DOHH2 (cell line): ENCODE results near the gene PKIB.
"Not testable (repeated sequence)": the region's sequence is repeated elsewhere in the genome, so short reads cannot be mapped to it uniquely, and the experiment has no call there.

Source experiments
- H3F3A ChIP-seq: fragments of 200-600 bp; sonication (generic), shearing (Covaris generic); 2 replicates; pipeline ENCODE4 v1.6.0; 2016; ENCODE audit warnings: antibody characterized with exemption, mild to moderate bottlenecking; ENCODE audit not compliant: control insufficient read depth, insufficient read depth
- H3K27ac ChIP-seq: fragments of 200-600 bp; sonication (generic); 2 replicates; pipeline ENCODE4 v1.5.1; 2014; ENCODE audit warnings: low read depth, mild to moderate bottlenecking, low read length, moderate library complexity
- H3K27me3 ChIP-seq: fragments of 200-600 bp; sonication (generic); 2 replicates; pipeline ENCODE4 v1.6.1; 2014; ENCODE audit warnings: mild to moderate bottlenecking, low read length, mixed read lengths; ENCODE audit not compliant: control insufficient read depth
- H3K36me3 ChIP-seq: fragments of 200-600 bp; sonication (generic); 2 replicates; pipeline ENCODE4 v1.6.1; 2014; ENCODE audit warnings: mild to moderate bottlenecking, low read length, moderate library complexity, mixed read lengths; ENCODE audit not compliant: control insufficient read depth
- H3K4me1 ChIP-seq: fragments of 200-600 bp; sonication (generic); 2 replicates; pipeline ENCODE4 v1.6.1; 2014; ENCODE audit warnings: mild to moderate bottlenecking, low read length, mixed read lengths; ENCODE audit not compliant: control insufficient read depth
- H3K4me2 ChIP-seq: fragments of 200-600 bp; sonication (generic); 2 replicates; pipeline ENCODE4 v1.6.0; 2014; ENCODE audit warnings: mild to moderate bottlenecking, low read length, moderate library complexity
- H3K4me3 ChIP-seq: fragments of 200-600 bp; sonication (generic); 2 replicates; pipeline ENCODE4 v1.5.1; 2014; ENCODE audit warnings: mild to moderate bottlenecking, low read length, mixed read lengths
- H3K79me2 ChIP-seq: fragments of 200-600 bp; sonication (generic); 2 replicates; pipeline ENCODE4 v1.6.1; 2014; ENCODE audit warnings: mild to moderate bottlenecking, low read length, mixed read lengths; ENCODE audit not compliant: control insufficient read depth
- H3K9me2 ChIP-seq: fragments of 200-600 bp; sonication (generic); replicated peaks from 2 replicates; pipeline ENCODE4 v1.6.1; 2014; ENCODE audit warnings: mild to moderate bottlenecking, low read length, mixed read lengths; ENCODE audit not compliant: control insufficient read depth
- H3K9me3 ChIP-seq: fragments of 200-600 bp; sonication (generic); 2 replicates; pipeline ENCODE4 v1.6.1; 2014; ENCODE audit warnings: antibody characterized with exemption, low read length, mixed read lengths; ENCODE audit not compliant: control insufficient read depth, insufficient read depth
- H4K20me1 ChIP-seq: fragments of 200-600 bp; sonication (generic); 2 replicates; pipeline ENCODE4 v1.6.0; 2014; ENCODE audit warnings: low read depth, mild to moderate bottlenecking, antibody characterized with exemption, low read length, moderate library complexity; ENCODE audit not compliant: control insufficient read depth, insufficient read depth
- EZH2phosphoT487 ChIP-seq: fragments of 200-600 bp; sonication (generic); IDR thresholded peaks from 2 replicates; pipeline ENCODE4 v1.6.1; 2017; ENCODE audit warnings: borderline replicate concordance, mild to moderate bottlenecking, antibody characterized with exemption, low read length, moderate library complexity, mixed read lengths
- TF ChIP-seq, protein P1 (sequence below): fragments of 200-600 bp; sonication (generic); IDR thresholded peaks from one replicate; pipeline ENCODE4 v1.5.1; 2014; ENCODE audit warnings: antibody characterized with exemption, mild to moderate bottlenecking, low read depth, low read length; ENCODE audit not compliant: poor library complexity, severe bottlenecking

Gene PKIB

DNA sequence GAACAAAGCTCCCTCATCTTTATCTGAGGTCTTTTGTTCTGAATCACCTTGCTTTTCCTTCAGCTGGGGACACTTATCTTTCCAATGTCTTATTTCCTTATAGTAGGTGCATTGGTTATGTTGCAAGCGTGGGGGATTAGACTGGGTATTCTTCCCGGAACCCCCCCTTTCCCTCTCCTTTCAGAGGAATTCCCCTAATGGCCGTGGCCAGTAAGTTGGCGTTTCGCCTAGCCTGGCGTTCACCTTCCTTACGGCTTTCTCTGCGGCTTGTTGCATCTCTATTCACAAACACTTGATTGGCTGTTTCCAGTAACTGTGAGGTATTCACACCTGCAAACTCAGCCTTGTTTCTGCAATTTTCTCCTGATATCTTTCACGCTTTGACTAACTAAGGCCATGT lies 136.5 kb downstream of the PKIB start:
- Histone ChIP-seq H3K4me1 (no peaks in the 10 kb centered on the region), H3K27ac (no peak overlapping the region), H4K20me1 (no peaks in the 10 kb centered on the region), H3K36me3 (no peaks in the 10 kb centered on the region), H3F3A (no peaks in the 10 kb centered on the region), H3K4me3 (no peak overlapping the region), H3K9me2 (no peaks in the 10 kb centered on the region), H3K27me3 (no peaks in the 10 kb centered on the region), H3K79me2 (no peaks in the 10 kb centered on the region), H3K9me3 (no peaks in the 10 kb centered on the region), H3K4me2 (no peak overlapping the region)
- TF ChIP-seq, protein P1, sequence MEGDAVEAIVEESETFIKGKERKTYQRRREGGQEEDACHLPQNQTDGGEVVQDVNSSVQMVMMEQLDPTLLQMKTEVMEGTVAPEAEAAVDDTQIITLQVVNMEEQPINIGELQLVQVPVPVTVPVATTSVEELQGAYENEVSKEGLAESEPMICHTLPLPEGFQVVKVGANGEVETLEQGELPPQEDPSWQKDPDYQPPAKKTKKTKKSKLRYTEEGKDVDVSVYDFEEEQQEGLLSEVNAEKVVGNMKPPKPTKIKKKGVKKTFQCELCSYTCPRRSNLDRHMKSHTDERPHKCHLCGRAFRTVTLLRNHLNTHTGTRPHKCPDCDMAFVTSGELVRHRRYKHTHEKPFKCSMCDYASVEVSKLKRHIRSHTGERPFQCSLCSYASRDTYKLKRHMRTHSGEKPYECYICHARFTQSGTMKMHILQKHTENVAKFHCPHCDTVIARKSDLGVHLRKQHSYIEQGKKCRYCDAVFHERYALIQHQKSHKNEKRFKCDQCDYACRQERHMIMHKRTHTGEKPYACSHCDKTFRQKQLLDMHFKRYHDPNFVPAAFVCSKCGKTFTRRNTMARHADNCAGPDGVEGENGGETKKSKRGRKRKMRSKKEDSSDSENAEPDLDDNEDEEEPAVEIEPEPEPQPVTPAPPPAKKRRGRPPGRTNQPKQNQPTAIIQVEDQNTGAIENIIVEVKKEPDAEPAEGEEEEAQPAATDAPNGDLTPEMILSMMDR, result no peak
- TF ChIP-seq EZH2phosphoT487, result no peak

DNA sequence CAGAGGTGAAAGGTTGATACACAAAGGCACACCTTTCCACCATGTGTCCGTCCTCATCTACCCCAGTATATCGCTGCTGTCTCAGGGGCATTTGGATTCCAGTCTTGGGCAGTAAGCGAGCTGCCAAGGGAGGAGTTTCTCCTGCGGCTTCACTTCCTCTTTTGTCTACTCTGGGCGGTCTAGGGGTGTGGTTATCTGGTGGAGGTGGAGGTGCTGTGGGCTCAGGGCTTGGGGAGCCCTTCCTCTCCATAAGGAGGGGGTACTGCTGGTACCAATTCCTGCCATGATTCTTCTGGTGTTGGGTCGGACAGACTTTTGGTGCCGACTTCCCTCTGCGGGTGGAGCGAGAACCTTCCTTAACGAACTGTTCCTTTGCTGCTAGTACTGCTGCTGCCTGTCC lies 137.4 kb downstream of the PKIB start:
- Histone ChIP-seq H3K9me3 (no peaks in the 10 kb centered on the region), H3K4me2 (no peak overlapping the region), H3K4me3 (no peak overlapping the region), H3K9me2 (no peaks in the 10 kb centered on the region), H3K79me2 (no peaks in the 10 kb centered on the region), H3K4me1 (no peaks in the 10 kb centered on the region), H3K27me3 (no peaks in the 10 kb centered on the region), H3K27ac (no peak overlapping the region), H3F3A (no peaks in the 10 kb centered on the region), H3K36me3 (no peaks in the 10 kb centered on the region), H4K20me1 (no peaks in the 10 kb centered on the region)
- TF ChIP-seq, protein P1, result no peak
- TF ChIP-seq EZH2phosphoT487, result no peak

DNA sequence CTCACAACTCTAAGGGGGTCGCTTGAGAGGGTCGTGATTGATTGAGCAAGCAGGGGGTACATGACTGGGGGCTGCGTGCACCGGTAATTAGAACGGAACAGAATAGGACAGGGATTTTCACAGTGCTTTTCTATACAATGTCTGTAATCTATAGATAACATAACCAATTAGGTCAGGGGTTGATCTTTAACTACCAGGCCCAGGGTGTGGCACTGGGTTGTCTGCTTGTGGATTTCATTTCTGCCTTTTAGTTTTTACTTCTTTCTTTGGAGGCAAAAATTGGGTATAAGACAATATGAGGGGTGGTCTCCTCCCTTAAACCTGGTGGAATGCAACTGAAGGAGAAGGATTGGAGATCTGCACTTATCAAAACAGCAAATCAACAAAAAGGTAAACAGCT lies 138.7 kb downstream of the PKIB start:
- H3K9me3 ChIP-seq, H3K79me2 ChIP-seq, H4K20me1 ChIP-seq, H3K4me1 ChIP-seq, H3K4me3 ChIP-seq, H3K27ac ChIP-seq, H3K4me2 ChIP-seq, H3K27me3 ChIP-seq, H3K9me2 ChIP-seq, H3K36me3 ChIP-seq, H3F3A ChIP-seq: not testable (repeated sequence)

DNA sequence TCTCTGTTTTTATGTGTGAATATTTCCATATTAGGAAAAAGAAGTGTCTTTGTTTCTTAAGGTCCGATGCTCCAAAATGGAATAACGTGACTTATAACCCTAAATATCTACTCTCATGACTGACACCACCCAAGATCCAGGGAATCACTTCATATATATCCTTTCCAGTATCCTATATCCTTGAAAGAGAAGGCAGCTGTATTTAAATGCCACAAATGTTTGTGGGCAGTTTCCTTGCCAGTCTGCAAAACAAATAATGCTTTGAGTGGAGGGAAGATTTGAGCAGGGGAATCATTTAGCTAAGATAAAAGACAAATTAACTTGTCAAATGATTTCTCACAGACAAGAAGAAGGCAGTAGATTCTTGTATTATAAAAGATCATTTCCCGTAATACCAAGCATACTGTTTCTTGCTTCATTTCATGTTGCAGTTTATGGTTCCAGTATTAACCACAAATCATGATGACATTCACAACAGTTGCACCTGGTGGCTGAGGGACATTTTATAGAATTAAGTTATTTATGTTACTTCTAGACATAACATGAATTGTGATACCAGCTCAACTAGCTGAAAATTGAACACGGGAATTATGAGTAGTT lies 139.3 kb downstream of the PKIB start:
- Histone ChIP-seq H3F3A (no peaks in the 10 kb centered on the region), H3K4me3 (no peak overlapping the region), H3K4me1 (no peaks in the 10 kb centered on the region), H3K27ac (no peak overlapping the region), H3K79me2 (no peaks in the 10 kb centered on the region), H3K27me3 (no peaks in the 10 kb centered on the region), H3K36me3 (no peaks in the 10 kb centered on the region), H3K9me2 (no peaks in the 10 kb centered on the region), H3K9me3 (no peaks in the 10 kb centered on the region), H3K4me2 (no peak overlapping the region), H4K20me1 (no peaks in the 10 kb centered on the region)
- TF ChIP-seq EZH2phosphoT487, result no peak
- TF ChIP-seq, protein P1, result no peak
